ENCODE results near the gene FAM241A.

- TF ChIP-seq TSHZ2 (CRISPR knock-in tag; IDR thresholded peaks at IDR 0.05) (no peak), RARB (CRISPR knock-in tag; IDR thresholded peaks at IDR 0.05) (no peak), GLIS3 (CRISPR knock-in tag; IDR thresholded peaks at IDR 0.05) (no peak), SNAI2 (CRISPR knock-in tag; IDR thresholded peaks at IDR 0.05) (no peak), ZFP3 (CRISPR knock-in tag; IDR thresholded peaks at IDR 0.05) (no peak), ZC3H10 (CRISPR knock-in tag; IDR thresholded peaks at IDR 0.05) (no peak), CREB5 (CRISPR knock-in tag; IDR thresholded peaks at IDR 0.05; ENCODE audit: low read depth) (no peak), PATZ1 (CRISPR knock-in tag; IDR thresholded peaks at IDR 0.05; ENCODE audit: borderline replicate concordance) (no peak), ZFP30 (CRISPR knock-in tag; IDR thresholded peaks at IDR 0.05) (no peak)
These were observed 18.1 kb upstream of the FAM241A start for GRCh38 chr4:112127048-112127637.

Data from SK-N-SH treated with all-trans-retinoic acid at 6 μM for 48 hours (cell line).